Activated CD8-positive, alpha-beta memory T cell treated with anti-CD3 and anti-CD28 coated beads, Interleukin-2, amount 50 U/mL, for 24 hours (primary cell): ENCODE results near the gene CD274.
"Not testable (repeated sequence)": the region's sequence is repeated elsewhere in the genome, so short reads cannot be mapped to it uniquely, and the experiment has no call there.

Experiments used
- DNase-seq: peaks from one replicate; pipeline ENCODE4 v3.0.0-alpha.2; 2020; ENCODE audit errors: extremely low read depth

CD274 gene

DNA sequence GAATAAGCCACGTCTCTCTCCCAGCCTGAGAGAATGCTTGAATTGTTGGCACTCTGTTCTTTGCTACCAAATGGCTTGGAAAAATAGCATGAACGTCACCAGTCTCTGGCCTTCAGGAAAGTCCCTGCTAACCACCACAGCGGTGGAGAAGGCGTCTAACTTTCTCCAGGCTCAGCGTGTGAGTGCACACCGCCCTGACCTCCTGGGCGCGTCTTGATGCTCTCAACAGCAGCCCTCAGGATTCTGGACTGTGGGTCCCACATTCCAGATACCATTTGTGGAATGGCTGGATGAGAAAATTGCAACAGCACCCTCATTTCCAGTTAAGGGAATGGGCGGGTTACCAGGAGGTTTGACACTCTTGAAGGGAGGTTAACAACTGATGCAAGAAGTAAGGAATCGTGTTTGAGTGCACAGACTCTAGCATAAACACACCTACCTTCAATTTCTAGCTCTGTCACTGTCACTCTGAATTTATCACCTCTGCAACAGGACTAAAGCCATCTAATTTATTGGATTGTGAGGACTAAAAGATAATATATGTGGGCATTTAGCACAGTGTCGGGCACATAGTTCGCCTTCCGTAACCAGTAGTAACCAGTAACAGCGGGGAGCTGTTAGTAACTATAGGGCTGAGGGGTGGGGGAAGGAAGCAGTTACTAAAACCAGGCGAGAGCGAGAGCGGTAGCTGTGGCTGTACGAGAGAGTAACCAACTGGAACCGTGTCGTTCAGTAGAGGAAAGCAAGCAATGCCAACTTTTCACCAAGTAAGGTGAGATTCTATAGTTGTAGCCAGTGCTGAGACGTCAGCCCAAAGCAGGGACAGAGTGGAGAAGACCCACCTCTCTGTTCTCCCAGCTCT is 11.8 kb upstream of the CD274 start:
- DNase-seq: no peak

DNA sequence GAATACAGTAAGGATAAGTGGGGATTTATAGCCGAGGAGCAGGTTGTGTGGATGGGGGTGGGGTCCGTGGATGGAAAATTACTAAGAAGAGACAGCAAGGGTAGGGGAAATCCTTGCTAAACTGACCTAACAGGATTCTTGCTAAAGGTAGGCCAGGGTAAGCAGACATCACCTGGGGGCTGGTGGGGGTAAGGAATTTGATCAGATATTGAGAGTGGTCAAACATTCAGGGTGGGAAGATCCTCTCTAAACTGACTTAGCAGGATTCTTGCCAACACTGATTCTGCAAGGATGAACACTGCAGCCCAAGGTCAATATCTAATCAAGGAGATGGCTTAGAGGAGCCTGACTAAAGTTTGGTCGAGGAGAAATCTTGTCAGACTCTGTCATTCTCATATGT is 9.9 kb upstream of the CD274 start:
- no peak for DNase-seq

- no peak for DNase-seq
Observed at GRCh38 chr9:5441043-5441442, 9.3 kb upstream of the CD274 start.

DNA sequence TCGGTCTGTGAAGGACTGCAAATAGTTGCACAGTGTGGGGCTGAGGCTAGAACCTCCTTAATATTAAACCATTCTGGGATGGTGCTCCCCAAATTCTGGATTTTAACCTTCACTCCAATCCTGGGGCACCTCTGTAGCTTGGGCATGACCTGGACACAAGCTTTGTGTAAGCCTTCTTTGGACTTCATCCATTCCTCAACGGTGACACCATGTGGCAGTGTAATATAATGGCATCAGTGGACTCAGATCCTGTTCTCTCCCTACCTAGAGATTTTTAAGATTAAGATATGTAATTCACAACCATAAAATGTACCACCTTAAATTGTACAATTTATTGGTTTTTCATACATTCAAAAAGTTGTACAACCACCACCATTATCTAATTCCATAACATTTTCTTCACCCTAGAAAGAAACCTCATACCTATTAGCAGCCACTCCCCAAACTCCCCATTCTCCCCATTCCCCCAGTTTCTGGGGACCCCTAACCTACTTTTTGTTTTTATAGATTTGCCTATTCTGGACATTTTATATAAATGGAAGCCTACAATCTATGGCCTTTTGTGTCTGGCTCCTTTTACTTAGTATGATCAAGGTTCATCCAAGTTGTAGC is 7.8 kb upstream of the CD274 start:
- no peak for DNase-seq

- DNase-seq: no peak
Observed at GRCh38 chr9:5443850-5444249, 6.5 kb upstream of the CD274 start.

DNA sequence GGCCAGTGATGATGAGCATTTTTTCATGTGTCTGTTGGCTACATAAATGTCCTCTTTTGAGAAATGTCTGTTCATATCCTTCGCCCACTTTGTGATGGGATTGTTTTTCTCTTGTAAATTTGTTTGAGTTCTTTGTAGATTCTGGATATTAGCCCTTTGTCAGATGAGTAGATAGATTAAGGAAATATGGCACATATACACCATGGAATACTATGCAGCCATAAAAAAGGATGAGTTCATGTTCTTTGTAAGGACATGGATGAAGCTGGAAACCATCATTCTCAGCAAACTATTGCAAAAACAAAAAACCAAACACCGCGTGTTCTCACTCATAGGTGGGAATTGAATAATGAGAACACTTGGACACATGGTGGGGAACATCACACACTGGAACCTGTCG is 5.2 kb upstream of the CD274 start:
- not testable (repeated sequence) for DNase-seq

DNA sequence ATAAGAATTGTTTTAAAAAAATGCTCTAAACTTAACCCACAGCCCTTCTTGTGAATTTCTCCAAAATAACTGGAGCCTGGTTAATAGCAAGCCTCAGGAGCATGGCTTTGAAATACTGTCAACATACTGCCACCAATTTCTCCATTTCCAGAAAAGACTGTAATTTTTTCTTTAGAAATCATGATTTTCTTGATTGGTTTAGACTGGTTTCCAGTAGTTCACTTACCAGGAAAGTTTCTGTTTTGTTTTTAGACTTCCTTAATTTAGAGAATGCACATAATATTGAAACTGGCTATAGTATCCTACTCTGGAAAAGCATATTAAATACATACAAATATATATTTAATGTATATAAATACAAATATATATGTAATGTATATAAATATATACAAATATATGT is 4.5 kb upstream of the CD274 start:
- DNase-seq: no peak

DNA sequence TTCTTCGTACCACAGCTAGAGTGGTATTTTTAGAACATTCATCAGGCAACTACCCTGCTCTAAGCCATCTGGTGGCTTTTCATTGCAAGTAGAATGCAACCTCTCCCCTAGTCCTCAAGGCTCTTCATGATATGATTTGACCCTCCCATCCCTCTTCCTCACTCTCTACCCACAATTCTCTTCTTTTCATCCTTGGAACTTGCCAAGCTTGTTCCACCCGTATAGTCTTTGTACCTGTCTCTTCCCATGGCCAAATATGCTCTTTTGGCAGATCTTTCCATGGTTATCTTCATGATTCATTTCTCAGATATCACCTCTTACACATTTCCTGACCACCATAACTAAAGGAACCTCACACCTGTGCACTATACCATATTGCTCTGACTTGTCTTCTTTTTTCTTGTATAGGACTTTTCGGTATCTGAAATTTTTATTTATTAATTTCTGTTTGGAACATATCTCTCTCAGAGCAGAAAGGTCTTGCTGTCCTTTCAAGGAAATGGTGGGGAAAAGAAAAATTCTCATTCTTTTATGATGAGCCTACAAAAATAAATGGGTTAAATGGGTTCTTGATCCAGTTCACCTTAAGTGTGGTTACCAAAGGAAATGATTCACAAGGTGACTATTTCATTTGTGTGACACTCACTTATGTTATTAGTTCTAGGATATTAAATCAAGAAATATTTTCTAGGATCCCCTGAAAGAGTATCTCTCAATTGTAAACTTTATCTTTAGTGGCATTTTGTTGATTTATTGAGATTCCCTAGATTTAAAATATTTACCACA is 3.7 kb upstream of the CD274 start:
- DNase-seq: no peak

GRCh38 chr9:5447337-5447736 is 3.0 kb upstream of the CD274 start:
- DNase-seq: no peak

GRCh38 chr9:5448016-5448415 is 2.3 kb upstream of the CD274 start:
- no peak for DNase-seq

DNA sequence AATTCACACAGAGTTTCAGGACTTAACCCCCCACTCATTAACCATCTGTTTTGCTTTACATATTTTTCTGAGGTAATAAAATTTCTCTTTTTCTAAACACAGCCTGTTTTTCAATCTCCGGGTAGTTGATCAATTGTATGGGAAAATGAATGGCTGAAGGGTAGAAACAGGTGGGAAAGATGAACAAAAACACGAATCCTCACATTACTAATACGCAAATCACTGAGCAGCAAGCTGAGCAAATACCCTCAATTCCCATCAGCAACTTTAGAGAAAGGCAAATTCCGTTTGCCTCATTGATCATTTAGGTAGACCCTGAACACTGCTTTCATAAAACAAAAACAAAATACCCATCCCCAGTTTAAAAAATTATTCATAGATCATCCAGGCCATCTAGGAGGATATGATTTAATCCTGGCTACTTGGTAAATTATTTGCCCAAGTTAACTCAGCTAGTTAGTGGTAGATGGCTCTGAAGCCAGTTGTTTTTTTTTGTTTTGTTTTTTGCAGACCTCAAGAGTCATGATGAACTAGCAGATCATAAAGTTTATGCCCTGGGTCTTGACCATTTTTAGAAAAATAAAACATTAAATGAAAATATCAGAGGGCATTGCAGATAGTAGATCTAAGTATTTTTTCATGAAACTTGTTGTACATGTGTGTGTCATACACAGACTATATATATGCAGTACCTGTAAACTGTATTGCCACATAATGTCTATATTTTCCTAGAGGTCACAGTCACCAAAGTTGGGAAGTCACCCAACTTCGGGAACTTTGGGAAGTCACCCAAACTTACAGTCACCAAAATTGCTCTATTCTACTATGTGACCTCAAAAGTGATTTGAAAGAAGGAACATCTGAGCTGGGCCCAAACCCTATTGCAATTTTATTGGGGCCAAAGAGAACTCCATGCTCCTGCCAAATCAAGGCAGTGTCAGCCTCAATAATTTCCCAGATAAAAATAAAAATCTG is 1.6 kb upstream of the CD274 start:
- no peak for DNase-seq

DNA sequence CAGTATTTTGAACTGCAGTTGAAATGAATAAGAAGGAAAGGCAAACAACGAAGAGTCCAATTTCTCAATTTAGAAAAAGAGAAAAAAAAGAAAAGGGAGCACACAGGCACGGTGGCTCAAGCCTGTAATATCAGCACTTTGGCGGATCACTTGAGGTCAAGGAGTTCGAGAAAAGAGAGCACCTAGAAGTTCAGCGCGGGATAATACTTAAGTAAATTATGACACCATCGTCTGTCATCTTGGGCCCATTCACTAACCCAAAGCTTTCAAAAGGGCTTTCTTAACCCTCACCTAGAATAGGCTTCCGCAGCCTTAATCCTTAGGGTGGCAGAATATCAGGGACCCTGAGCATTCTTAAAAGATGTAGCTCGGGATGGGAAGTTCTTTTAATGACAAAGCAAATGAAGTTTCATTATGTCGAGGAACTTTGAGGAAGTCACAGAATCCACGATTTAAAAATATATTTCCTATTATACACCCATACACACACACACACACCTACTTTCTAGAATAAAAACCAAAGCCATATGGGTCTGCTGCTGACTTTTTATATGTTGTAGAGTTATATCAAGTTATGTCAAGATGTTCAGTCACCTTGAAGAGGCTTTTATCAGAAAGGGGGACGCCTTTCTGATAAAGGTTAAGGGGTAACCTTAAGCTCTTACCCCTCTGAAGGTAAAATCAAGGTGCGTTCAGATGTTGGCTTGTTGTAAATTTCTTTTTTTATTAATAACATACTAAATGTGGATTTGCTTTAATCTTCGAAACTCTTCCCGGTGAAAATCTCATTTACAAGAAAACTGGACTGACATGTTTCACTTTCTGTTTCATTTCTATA is 602 bp upstream of the CD274 start:
- no peak for DNase-seq

- DNase-seq: no peak
Observed at GRCh38 chr9:5452286-5452609, 1.9 kb downstream of the CD274 start.

GRCh38 chr9:5453004-5453403 is 2.7 kb downstream of the CD274 start:
- DNase-seq: no peak

- DNase-seq: no peak
Observed at GRCh38 chr9:5453673-5454072, 3.3 kb downstream of the CD274 start.

DNA sequence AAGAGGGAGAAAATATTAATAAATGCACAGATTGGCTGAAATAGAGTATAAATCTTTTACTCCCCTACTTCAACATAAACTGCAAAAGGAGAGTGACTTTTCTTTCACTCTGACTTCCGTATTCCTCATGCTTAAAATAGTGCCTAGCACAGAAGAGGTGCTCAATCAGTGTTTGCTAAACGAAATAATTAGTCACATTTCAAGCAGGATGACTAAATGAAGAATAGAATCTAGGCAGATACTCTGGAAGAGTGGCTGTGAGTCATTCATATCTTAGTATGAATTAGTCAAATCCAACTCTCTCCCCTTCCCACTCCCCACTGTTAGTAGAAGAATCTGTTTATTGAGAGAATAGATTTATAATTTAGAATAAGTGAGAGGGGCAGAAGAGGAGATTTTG is 4.8 kb downstream of the CD274 start:
- DNase-seq: no peak

DNA sequence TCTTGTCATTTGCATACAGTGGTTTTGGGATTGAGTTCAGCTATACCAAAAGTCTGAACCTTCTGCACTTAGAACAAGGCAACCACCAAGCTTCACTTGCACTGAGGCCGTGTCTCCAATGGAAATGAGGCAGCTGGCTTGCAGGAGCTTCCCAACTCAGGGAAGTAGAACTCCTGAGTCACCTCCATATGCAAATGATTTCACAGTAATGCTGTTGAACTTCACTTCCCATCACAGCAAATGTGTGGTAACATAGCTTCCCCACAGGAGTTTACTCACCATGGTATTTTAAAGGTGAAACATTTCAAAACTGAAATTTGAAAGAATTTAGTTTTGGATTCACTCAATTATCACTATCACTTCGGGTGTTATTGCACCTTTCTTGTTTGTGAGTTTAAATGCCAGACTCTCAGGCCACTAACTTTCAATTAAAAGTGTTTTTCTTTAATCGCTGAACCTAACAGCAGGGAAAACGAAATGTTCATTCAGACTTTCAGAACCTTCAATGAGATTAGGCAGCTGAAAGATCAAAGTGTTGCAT is 9.0 kb downstream of the CD274 start:
- DNase-seq: no peak

DNA sequence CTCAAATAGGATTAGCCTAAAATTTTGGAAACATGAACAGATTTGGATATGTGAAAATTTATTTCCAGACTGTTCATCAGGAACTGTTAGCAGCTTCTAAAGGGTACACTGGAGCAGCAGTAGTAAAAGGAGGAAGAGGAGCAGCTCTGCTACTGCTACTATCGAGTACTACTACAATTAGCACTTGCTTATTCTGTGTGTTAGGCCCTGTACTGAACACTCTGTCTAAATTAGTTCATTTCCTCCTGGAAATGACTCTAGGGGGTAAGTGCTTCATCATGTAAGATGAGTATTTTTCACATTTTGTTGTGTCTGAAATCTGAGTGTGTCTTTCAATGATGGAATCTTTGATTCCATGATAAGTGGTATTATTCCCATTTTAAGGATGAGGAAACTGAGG is 9.8 kb downstream of the CD274 start:
- no peak for DNase-seq

- not testable (repeated sequence) for DNase-seq
Observed at GRCh38 chr9:5464831-5465330, 14.5 kb downstream of the CD274 start.

DNA sequence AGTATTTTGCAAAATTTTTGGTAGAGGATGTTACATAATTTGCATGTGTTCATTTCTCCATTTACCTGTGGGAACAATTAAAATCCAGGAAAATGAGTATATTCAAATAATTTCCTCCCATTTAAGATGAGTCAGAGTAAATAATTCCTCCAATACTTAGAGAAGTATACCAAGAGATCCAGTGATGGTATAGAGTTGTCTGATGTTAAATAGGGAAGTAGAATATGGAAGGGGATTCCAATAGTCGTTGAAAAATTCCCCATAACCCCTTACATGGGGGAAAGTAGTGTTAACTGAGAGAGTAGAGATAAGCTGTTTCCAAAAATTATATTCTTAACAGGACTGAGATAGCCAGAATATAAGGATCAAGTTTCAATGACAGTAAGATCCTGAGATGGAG is 15.7 kb downstream of the CD274 start:
- DNase-seq: no peak
